Fibroblast of lung (primary cell): ENCODE measurements around the gene DCP1B.

Experiments
- CTCF ChIP-seq, 2 donors: IDR thresholded peaks in 1 of 2; conservative IDR thresholded peaks in 1 of 2; 1 replicate in 1 of 2; 2 replicates in 1 of 2; pipeline ENCODE4 v1.5.1; 2011 to 2012; ENCODE audit warnings: low read length in 2 of 2, control low read depth in 1 of 2, inconsistent platforms in 1 of 2, low read depth in 1 of 2, mild to moderate bottlenecking in 1 of 2
- EZH2 ChIP-seq: IDR thresholded peaks from 2 replicates; pipeline ENCODE4 v1.5.1; 2012; ENCODE audit warnings: low read length, control low read depth, mild to moderate bottlenecking; ENCODE audit errors: missing control alignments

- TF ChIP-seq CTCF (conservative IDR thresholded peaks at IDR 0.05 in 1 of 2, IDR thresholded peaks at IDR 0.05 in 1 of 2; ENCODE audit: low read depth in 1 of 2, low read length in 2 of 2) (no peak), EZH2 (no peak)
Measured at GRCh38 chr12:2013086-2013485, 8.8 kb upstream of the DCP1B start.
